K562 (cell line): ENCODE measurements around the gene TOM1L2. TPM values are rescaled to one million over a fixed set of nuclear protein-coding genes. Genes with fewer than 3 reads are reported as not detected.

Source experiments
- CTCFL ChIP-seq: IDR thresholded peaks from 2 replicates; pipeline ENCODE4 v1.6.1; 2011; ENCODE audit warnings: borderline replicate concordance, low read depth, mild to moderate bottlenecking, moderate library complexity, low read length; ENCODE audit not compliant: insufficient read depth, poor library complexity, severe bottlenecking
- MGA ChIP-seq: fragments of 450-650 bp; IDR thresholded peaks from 2 replicates; pipeline ENCODE4 v1.6.1; 2016; ENCODE audit warnings: mild to moderate bottlenecking, moderate library complexity
- NFE2L1 ChIP-seq: fragments of 450-650 bp; IDR thresholded peaks from 2 replicates; pipeline ENCODE4 v1.6.1; 2016; ENCODE audit warnings: missing genetic modification characterization, low read depth, mild to moderate bottlenecking, missing compliant biosample characterization, moderate library complexity, borderline replicate concordance
- PPARD ChIP-seq: fragments of 250-450 bp; sonication (Bioruptor Pico); IDR thresholded peaks from 2 replicates; pipeline ENCODE4 v1.8.0; 2022; ENCODE audit warnings: inconsistent platforms, mild to moderate bottlenecking, moderate library complexity
- ZNF197 ChIP-seq: fragments of 200-800 bp; sonication (Bioruptor generic); IDR thresholded peaks from 2 replicates; pipeline ENCODE4 v1.6.1; 2016; ENCODE audit warnings: low read depth, missing genetic modification characterization, missing compliant biosample characterization
- polyA plus RNA-seq, 8 experiments: library from polyadenylated mRNA; depleted of rRNA in 4 of 8; stranded (reverse) in 5 of 8; unstranded in 3 of 8; fragments of >200 nt; fragmentation: Nextera tagmentation in 2 of 8; fragmentation: Illumina TruSeq in 1 of 8; extraction: Ambion mirVana in 2 of 8; extraction: Trizol in 1 of 8; gene quantifications; 2 replicates each; pipeline versions ENCODE4 v1.2.1 to v1.2.3, GENCODE V29; 2011 to 2014; ENCODE audit warnings: inconsistent platforms in 1 of 8, missing spikeins in 1 of 8
- total RNA-seq, 7 experiments: library from RNA; depleted of rRNA in 6 of 7; stranded (reverse); fragments of >200 nt in 6 of 7; fragmentation: Illumina TruSeq in 2 of 7; extraction: Trizol in 2 of 7; gene quantifications; 2 replicates each; pipeline versions ENCODE4 v1.2.1 to v1.2.3, GENCODE V29; 2011 to 2021; ENCODE audit warnings: low replicate concordance in 1 of 7
- TF ChIP-seq, protein P1 (sequence below): fragments of 250-450 bp; sonication (Bioruptor Pico); IDR thresholded peaks from 2 replicates; pipeline ENCODE4 v1.8.0; 2022; ENCODE audit warnings: moderate library complexity, mild to moderate bottlenecking, inconsistent platforms

The TOM1L2 gene
- total and polyA plus RNA-seq, 9 of the 15 experiments (the other 6 are each of a cell fraction or from before 2014, with no cell fraction given): 0.07 to 6.0 (median 2.5) TPM

DNA sequence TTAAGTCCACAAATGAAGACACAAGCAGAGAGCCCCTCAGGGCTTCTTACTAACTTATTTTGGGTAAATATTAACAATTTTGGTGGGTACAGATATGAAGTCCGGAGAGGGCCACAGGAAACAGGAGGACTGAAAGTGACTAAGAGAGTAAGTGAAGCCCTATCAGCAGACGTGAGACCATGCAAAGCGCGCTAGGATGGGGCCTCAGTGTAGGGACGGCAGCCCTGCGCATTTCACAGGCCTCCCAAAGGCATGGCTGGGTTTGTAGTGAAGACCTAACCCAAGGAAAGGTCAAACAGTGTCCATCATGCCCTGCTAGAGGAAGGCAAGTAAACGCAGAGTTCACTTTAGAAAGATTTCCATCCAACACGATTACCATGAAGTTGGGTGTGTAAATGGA lies 75.5 kb downstream of the TOM1L2 start (continued):
- TF ChIP-seq, protein P1, sequence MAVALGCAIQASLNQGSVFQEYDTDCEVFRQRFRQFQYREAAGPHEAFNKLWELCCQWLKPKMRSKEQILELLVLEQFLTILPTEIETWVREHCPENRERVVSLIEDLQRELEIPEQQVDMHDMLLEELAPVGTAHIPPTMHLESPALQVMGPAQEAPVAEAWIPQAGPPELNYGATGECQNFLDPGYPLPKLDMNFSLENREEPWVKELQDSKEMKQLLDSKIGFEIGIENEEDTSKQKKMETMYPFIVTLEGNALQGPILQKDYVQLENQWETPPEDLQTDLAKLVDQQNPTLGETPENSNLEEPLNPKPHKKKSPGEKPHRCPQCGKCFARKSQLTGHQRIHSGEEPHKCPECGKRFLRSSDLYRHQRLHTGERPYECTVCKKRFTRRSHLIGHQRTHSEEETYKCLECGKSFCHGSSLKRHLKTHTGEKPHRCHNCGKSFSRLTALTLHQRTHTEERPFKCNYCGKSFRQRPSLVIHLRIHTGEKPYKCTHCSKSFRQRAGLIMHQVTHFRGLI (CRISPR knock-in tag): no peak
- TF ChIP-seq CTCFL (no peak), ZNF197 (no peak), PPARD (CRISPR knock-in tag) (no peak), NFE2L1 (tag) (no peak), MGA (no peak)
